DND-41 (cell line): ENCODE results near the gene GEMIN7.

Experiments
- CTCF ChIP-seq: IDR thresholded peaks from 2 replicates; pipeline ENCODE4 v1.5.1; 2012; ENCODE audit warnings: borderline replicate concordance, low read length, moderate library complexity, mild to moderate bottlenecking; ENCODE audit not compliant: poor library complexity, severe bottlenecking; ENCODE audit errors: extremely low read depth
- EZH2 ChIP-seq: IDR thresholded peaks from 3 replicates; pipeline ENCODE4 v1.6.1; 2012; ENCODE audit warnings: borderline replicate concordance, low read depth, mild to moderate bottlenecking, moderate library complexity, low read length, inconsistent platforms; ENCODE audit not compliant: severe bottlenecking

- TF ChIP-seq CTCF: no peak
- TF ChIP-seq EZH2: no peak
These were observed 31.8 kb upstream of the GEMIN7 start for GRCh38 chr19:45047188-45047797.
